GM12865 (cell line): ENCODE measurements around the gene TRPT1.

ENCODE experiments used
- DNase-seq: peaks from one replicate; pipeline ENCODE4 v3.0.0; 2010; ENCODE audit warnings: low read depth
- H3K4me3 ChIP-seq: 2 replicates; pipeline ENCODE4 v1.5.1; 2011; ENCODE audit warnings: mild to moderate bottlenecking, low read depth, low read length, control low read depth
- TF ChIP-seq, protein P1 (sequence below): IDR thresholded peaks from 2 replicates; pipeline ENCODE4 v1.5.1; 2011; ENCODE audit warnings: low read length, control low read depth, low read depth, inconsistent platforms; ENCODE audit not compliant: insufficient read depth; ENCODE audit errors: missing control alignments

Gene TRPT1

GRCh38 chr11:64232182-64232966 is 6.4 kb upstream of the TRPT1 start:
- TF ChIP-seq, protein P1, sequence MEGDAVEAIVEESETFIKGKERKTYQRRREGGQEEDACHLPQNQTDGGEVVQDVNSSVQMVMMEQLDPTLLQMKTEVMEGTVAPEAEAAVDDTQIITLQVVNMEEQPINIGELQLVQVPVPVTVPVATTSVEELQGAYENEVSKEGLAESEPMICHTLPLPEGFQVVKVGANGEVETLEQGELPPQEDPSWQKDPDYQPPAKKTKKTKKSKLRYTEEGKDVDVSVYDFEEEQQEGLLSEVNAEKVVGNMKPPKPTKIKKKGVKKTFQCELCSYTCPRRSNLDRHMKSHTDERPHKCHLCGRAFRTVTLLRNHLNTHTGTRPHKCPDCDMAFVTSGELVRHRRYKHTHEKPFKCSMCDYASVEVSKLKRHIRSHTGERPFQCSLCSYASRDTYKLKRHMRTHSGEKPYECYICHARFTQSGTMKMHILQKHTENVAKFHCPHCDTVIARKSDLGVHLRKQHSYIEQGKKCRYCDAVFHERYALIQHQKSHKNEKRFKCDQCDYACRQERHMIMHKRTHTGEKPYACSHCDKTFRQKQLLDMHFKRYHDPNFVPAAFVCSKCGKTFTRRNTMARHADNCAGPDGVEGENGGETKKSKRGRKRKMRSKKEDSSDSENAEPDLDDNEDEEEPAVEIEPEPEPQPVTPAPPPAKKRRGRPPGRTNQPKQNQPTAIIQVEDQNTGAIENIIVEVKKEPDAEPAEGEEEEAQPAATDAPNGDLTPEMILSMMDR = no peak
- no peak for DNase-seq
- no peak overlapping the region for H3K4me3 ChIP-seq

GRCh38 chr11:64231546-64231945 is 5.6 kb upstream of the TRPT1 start:
- TF ChIP-seq, protein P1 = no peak
- no peak overlapping the region for H3K4me3 ChIP-seq
- no peak for DNase-seq

DNA sequence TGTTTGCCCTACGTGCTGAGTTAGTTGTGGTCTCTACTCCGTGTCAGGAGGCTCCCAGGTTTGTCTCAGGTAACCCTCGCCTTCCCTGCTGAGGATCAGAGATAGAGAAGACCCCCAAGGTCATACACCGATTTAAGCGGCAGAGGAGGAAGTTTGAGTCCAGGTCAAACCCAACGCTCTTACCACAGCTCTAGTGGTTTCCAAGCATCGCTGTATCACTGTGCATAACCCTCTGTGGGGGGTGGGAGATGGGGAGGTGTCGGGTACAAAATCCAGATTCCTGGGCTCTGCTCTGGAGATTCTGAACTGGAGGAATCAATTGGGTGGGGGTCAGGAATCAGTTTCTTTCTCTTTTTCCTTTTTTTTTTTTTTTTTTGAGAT is 5.0 kb upstream of the TRPT1 start:
- TF ChIP-seq, protein P1 = no peak
- DNase-seq = no peak
- H3K4me3 ChIP-seq = peak overlapping the region; percentile 70

DNA sequence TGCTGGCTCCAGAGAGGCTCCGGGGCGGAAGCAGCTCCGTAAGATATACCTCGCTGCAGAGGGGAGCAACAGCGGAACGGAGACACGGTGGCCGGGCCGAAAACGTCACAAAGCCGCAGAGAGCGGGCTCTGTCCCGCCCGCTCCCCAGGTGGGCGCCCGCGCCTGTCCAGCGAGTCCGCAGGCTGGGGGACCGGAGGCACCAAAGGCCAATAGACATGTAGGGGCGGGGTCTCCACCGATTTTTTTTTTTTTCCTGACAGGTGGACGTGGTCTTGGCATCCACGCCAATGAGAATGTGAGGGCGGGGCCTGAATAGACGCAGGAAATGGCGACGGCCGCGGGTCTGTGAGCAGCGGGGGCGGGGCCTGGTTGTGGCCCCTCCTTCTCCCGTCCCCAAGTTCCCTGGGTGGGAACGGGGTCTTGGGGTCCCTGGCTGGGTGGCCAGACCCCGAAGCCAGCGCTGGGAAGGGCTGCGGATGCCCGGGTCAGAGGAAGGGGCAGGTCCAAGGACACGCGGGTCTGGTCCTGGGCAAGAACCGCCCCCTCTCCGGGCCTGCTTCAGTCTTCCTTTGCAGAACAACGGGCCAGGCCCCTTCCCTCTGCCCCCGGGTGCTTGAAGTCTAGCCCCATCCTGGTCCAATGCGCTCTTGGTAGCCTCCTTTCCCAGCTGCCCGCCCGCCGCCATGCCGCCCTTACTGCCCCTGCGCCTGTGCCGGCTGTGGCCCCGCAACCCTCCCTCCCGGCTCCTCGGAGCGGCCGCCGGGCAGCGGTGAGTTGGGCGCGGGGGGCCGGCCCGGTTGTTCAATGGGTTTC is 4.4 kb upstream of the TRPT1 start, which contains the start of gene DNAJC4:
DNAJC4 (plus strand) TSS at position 378 of the 814 bp plus-strand sequence; CDS start at position 685, 307 bp downstream.
- DNase-seq = peak; percentile 95
- TF ChIP-seq, protein P1 = no peak
- peak within 1 kb of the TSS; percentile 70 for H3K4me3 ChIP-seq

DNA sequence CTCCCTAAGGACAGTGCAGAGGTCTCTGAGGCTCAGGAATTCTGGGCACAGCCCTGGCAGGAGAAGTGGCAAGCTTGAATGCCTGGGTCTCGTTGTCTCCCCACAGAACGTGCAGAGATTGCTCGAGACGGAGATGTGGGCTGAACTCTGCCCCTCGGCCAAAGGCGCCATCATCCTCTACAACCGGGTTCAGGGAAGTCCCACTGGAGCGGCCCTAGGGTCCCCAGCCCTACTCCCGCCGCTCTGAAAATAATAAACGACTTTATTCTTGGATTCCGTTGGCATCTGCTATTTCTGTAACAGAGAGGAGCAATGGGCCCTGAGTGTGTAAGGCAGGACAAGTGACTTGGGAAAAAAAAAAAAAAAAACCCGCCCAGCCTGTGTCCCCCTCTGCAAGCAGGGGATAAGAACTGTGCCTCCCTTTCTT is 3.8 kb upstream of the TRPT1 start:
- DNase-seq = no peak
- H3K4me3 ChIP-seq = peak overlapping the region; percentile 70
- TF ChIP-seq, protein P1 = no peak

GRCh38 chr11:64229090-64229743 is 3.2 kb upstream of the TRPT1 start:
- TF ChIP-seq, protein P1 = no peak
- no peak overlapping the region for H3K4me3 ChIP-seq
- no peak for DNase-seq
